ENCODE data around the gene AQP1.
A peak's percentile ranks its signal among the peaks of the same experiment; 100 is the strongest.

The AQP1 gene

DNA sequence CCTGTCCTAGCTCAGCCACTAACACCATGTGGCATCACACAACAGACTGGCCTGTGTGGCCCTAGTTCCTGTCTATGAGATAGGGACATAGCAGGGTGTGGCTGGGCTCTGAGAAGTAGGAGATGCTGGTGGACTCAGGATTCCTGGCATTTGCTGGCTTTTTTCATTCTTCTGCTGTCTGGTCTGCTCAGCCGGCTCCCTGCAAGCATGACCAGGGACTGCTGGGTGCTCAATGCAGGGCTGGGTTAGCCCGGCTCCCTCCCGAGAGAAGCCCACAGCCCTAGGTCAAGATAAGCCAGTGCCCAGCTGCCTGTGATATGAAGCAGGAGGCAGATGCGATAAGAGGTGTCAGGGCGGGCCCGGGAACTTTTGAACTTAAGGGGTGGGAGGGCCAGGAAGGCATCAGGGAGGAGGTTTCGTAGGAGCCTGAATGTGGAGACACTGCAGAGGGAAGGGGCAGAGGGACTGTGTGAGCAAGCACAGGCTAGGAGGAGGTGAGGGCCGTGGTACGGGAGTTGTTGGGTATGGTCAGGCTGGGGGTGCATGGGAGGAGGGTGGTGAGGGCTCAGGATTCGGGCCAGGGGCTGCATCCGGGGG lies 3.5 kb downstream of the AQP1 start:
- H3K4me3 Mint-ChIP-seq = no peak overlapping the region
- peaks cover 55% of the 10 kb centered on the region for H3K4me1 Mint-ChIP-seq
- TF ChIP-seq, protein P1, sequence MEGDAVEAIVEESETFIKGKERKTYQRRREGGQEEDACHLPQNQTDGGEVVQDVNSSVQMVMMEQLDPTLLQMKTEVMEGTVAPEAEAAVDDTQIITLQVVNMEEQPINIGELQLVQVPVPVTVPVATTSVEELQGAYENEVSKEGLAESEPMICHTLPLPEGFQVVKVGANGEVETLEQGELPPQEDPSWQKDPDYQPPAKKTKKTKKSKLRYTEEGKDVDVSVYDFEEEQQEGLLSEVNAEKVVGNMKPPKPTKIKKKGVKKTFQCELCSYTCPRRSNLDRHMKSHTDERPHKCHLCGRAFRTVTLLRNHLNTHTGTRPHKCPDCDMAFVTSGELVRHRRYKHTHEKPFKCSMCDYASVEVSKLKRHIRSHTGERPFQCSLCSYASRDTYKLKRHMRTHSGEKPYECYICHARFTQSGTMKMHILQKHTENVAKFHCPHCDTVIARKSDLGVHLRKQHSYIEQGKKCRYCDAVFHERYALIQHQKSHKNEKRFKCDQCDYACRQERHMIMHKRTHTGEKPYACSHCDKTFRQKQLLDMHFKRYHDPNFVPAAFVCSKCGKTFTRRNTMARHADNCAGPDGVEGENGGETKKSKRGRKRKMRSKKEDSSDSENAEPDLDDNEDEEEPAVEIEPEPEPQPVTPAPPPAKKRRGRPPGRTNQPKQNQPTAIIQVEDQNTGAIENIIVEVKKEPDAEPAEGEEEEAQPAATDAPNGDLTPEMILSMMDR (IDR thresholded peaks at IDR 0.05; ENCODE audit: unreplicated experiment in 3 of 3) = no peak
- peaks cover 9% of the 10 kb centered on the region for H3K27me3 Mint-ChIP-seq (ENCODE audit: low read depth)
- no peak overlapping the region for H3K27ac Mint-ChIP-seq
- no peaks in the 10 kb centered on the region for H3K36me3 Mint-ChIP-seq (ENCODE audit: low read depth)
- no peaks in the 10 kb centered on the region for H3K9me3 Mint-ChIP-seq

DNA sequence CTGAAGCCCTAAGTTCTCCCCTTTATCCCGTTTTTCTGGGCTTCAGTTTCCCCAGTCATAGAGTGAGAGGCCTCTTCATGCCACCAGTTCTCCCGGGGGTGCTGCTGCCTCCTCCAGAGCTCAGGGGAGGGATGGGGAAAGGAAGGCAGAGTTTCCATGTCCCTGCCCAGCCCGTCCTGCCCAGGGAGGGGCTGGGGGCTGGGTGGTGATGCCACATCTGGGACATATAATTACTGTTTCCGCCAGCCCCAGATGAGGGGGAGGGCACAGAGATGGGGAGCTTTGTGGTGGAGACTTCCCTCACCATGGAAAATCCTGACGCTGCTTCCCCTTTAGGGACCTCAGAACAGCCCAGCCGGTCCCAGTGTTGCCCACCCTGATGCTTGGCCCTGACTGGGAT lies 4.1 kb downstream of the AQP1 start:
- Mint-ChIP-seq H3K9me3 (no peaks in the 10 kb centered on the region), H3K27me3 (ENCODE audit: low read depth) (peaks cover 8% of the 10 kb centered on the region), H3K4me3 (no peak overlapping the region), H3K27ac (no peak overlapping the region), H3K36me3 (ENCODE audit: low read depth) (no peaks in the 10 kb centered on the region), H3K4me1 (peaks cover 54% of the 10 kb centered on the region)
- TF ChIP-seq, protein P1 (IDR thresholded peaks at IDR 0.05; ENCODE audit: unreplicated experiment in 3 of 3) = no peak

DNA sequence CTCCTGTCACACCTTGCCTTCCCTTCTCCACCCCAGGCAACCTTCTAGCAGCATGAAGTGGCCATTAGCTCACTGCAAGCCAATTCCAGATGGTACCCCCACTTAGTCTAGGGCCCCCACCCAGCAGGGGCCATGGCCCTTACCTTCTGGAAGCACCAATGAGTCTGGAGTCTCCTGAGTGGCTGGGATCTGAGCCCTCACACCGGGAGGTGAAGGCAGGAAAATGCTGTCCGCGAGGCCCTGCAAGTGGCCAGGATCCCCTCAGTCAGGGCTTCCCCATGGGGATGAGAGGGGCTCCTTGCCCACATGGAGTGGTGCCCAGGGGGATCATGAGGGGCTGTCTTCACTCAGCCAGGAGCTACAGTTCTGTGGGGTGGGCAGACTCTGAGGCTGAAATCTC lies 4.6 kb downstream of the AQP1 start:
- Mint-ChIP-seq H3K36me3 (ENCODE audit: low read depth) (no peaks in the 10 kb centered on the region), H3K27me3 (ENCODE audit: low read depth) (peaks cover 4% of the 10 kb centered on the region), H3K4me1 (peaks cover 54% of the 10 kb centered on the region), H3K4me3 (no peak overlapping the region), H3K27ac (peak overlapping the region in 1 of 3 experiments; percentile 46), H3K9me3 (no peaks in the 10 kb centered on the region)
- TF ChIP-seq, protein P1 (IDR thresholded peaks at IDR 0.05; ENCODE audit: unreplicated experiment in 3 of 3) = no peak

DNA sequence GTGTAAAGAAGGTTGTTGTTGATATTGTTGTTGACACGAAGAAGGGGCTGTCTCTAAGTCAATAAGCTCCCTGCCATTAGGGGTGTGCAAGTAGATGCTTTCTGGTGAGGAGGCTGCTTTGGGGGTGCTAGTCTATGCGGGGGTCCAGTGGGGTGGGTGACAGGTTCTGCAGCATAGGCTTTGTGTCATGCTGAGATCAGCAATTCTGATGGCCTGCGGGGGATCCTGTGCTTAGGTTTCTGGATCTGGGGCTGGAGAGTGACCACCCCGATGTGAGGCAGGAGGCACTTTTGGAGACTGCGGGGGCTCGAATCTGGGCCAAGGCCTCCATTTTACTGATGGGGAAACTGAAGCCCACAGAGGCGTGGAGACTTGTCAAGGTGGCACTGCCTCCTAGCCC lies 5.1 kb downstream of the AQP1 start:
- Mint-ChIP-seq H3K4me1 (peaks cover 51% of the 10 kb centered on the region), H3K4me3 (no peak overlapping the region), H3K27me3 (ENCODE audit: low read depth) (peaks cover 4% of the 10 kb centered on the region), H3K36me3 (ENCODE audit: low read depth) (no peaks in the 10 kb centered on the region), H3K27ac (peak overlapping the region in 2 of 3 experiments; percentile 46 to 51), H3K9me3 (no peaks in the 10 kb centered on the region)
- TF ChIP-seq, protein P1 (IDR thresholded peaks at IDR 0.05; ENCODE audit: unreplicated experiment in 3 of 3) = no peak

DNA sequence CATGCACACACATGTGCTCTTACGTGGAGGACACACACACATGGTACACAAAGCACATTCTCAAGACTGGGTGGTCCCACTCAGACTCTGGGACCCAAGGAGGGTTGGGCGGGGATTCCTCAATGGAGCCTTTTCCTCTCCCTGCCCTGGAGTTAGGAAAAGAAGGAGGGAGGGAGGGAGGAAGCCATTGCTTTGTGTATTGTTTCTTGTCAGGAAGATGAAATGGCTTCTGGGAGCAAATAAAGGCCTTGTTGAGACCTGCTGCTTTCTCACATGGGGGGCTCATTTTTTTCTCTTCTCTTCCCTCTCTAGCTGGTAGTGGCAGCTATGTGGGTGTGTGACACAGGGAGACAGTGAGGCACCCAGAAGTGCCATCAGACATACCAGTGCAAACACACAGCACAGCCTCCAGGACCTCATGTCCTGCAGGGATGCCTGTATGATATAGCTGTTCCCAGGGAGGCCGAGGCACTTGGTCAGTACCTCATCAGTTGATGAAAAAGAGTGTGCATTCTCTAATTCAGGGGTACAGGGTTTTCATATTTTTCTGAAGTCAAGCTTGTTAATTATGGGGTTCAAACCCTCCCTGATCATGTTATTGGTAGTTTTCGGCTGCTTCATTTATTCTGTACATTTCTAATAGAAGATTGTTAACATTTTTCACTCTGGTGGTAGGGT lies 5.7 kb downstream of the AQP1 start:
- peaks cover 4% of the 10 kb centered on the region for H3K27me3 Mint-ChIP-seq (ENCODE audit: low read depth)
- H3K9me3 Mint-ChIP-seq = no peaks in the 10 kb centered on the region
- no peak overlapping the region for H3K4me3 Mint-ChIP-seq
- TF ChIP-seq, protein P1 (IDR thresholded peaks at IDR 0.05; ENCODE audit: unreplicated experiment in 3 of 3) = no peak
- no peaks in the 10 kb centered on the region for H3K36me3 Mint-ChIP-seq (ENCODE audit: low read depth)
- H3K27ac Mint-ChIP-seq = peak overlapping the region in 2 of 3 experiments; percentile 46 to 51
- peaks cover 45% of the 10 kb centered on the region for H3K4me1 Mint-ChIP-seq

DNA sequence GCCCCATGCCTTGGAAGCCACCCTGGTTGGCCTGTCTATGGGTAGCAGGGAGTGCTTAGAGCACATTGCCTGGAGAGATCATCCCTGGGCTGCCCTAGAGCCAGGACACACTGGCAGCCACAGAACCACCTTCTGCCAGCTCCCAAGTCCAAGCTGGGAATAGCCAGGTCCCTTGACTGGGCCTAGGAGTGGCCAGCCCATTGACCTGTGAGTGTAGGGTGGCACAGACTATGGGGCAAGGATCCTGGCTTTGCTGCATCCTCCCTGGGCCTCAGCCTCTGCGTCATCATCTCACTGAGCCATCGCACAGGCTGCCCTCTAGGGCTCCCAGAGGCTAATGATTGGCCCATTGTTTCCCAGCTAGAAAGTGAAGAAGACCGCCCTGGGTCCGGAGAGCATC lies 7.0 kb downstream of the AQP1 start:
- no peak overlapping the region for H3K27ac Mint-ChIP-seq
- H3K4me1 Mint-ChIP-seq = peaks cover 32% of the 10 kb centered on the region
- H3K27me3 Mint-ChIP-seq (ENCODE audit: low read depth) = peaks cover 4% of the 10 kb centered on the region
- no peak overlapping the region for H3K4me3 Mint-ChIP-seq
- no peaks in the 10 kb centered on the region for H3K36me3 Mint-ChIP-seq (ENCODE audit: low read depth)
- TF ChIP-seq, protein P1 (IDR thresholded peaks at IDR 0.05; ENCODE audit: unreplicated experiment in 3 of 3) = no peak
- H3K9me3 Mint-ChIP-seq = no peaks in the 10 kb centered on the region
